Measurements from ENCODE around the gene PAAF1. TPM values are rescaled to one million over a fixed set of nuclear protein-coding genes. Genes with fewer than 3 reads are reported as not detected.

The PAAF1 gene
- total and polyA plus RNA-seq, 8 donors: 8.0 to 15.9 (median 11.4) TPM

GRCh38 chr11:73951797-73952196 lies 75.0 kb downstream of the PAAF1 start:
- H3K27ac ChIP-seq: peak overlapping the region in 1 of 4 donors; percentile 8
- intact Hi-C loops (cut with DNase I): no loop called here
- FAIRE-seq (no peak), ATAC-seq (no peak), DNase-seq (no peak)
- H3K9me3 ChIP-seq: no peaks in the 10 kb centered on the region
- no peaks in the 10 kb centered on the region for H3K4me1 ChIP-seq
- no peak for TF ChIP-seq CTCF (IDR thresholded peaks at IDR 0.05)
- no peak overlapping the region for H3K4me3 ChIP-seq
- H3K27me3 ChIP-seq: no peaks in the 10 kb centered on the region
- no peaks in the 10 kb centered on the region for H3K36me3 ChIP-seq
- 75 to 83% methylated on average over 7 of the region's 7 CpGs for WGBS, 2 donors

- no peak overlapping the region for H3K27ac ChIP-seq
- H3K36me3 ChIP-seq: no peaks in the 10 kb centered on the region
- WGBS, 2 donors: 62 to 67% methylated on average over 28 to 29 of the region's 29 CpGs
- H3K4me3 ChIP-seq: no peak overlapping the region
- no peaks in the 10 kb centered on the region for H3K27me3 ChIP-seq
- ATAC-seq (no peak), FAIRE-seq (no peak), DNase-seq (peak in 1 of 6 donors; percentile 37)
- intact Hi-C loops (cut with DNase I): no loop called here
- H3K4me1 ChIP-seq: no peaks in the 10 kb centered on the region
- no peak for TF ChIP-seq CTCF (IDR thresholded peaks at IDR 0.05)
- no peaks in the 10 kb centered on the region for H3K9me3 ChIP-seq
Measured at GRCh38 chr11:73956876-73957653, 80.3 kb downstream of the PAAF1 start.

GRCh38 chr11:73957654-73958361 lies 81.0 kb downstream of the PAAF1 start:
- DNase-seq (peak in 1 of 6 donors; percentile 14), ATAC-seq (no peak), FAIRE-seq (no peak)
- WGBS, 2 donors: 79 to 81% methylated on average over 25 of the region's 25 CpGs
- Histone ChIP-seq H3K36me3 (no peaks in the 10 kb centered on the region), H3K9me3 (no peaks in the 10 kb centered on the region), H3K4me1 (no peaks in the 10 kb centered on the region), H3K4me3 (no peak overlapping the region), H3K27ac (no peak overlapping the region), H3K27me3 (no peaks in the 10 kb centered on the region)
- intact Hi-C loops (cut with DNase I): no loop called here
- TF ChIP-seq CTCF (IDR thresholded peaks at IDR 0.05): no peak

GRCh38 chr11:73958521-73959141 lies 81.8 kb downstream of the PAAF1 start:
- FAIRE-seq (no peak), DNase-seq (no peak), ATAC-seq (no peak)
- H3K27ac ChIP-seq: no peak overlapping the region
- H3K4me1 ChIP-seq: no peaks in the 10 kb centered on the region
- no peaks in the 10 kb centered on the region for H3K27me3 ChIP-seq
- no peak for TF ChIP-seq CTCF (IDR thresholded peaks at IDR 0.05)
- H3K36me3 ChIP-seq: no peaks in the 10 kb centered on the region
- 81 to 88% methylated on average over 18 of the region's 18 CpGs for WGBS, 2 donors
- no peaks in the 10 kb centered on the region for H3K9me3 ChIP-seq
- intact Hi-C loops (cut with DNase I): no loop called here
- no peak overlapping the region for H3K4me3 ChIP-seq
